Right renal pelvis (tissue), 4 donors: ENCODE data around the gene ZFYVE28. TPM values are rescaled to one million over a fixed set of nuclear protein-coding genes. Genes with fewer than 3 reads are reported as not detected.

ENCODE experiments used
- DNase-seq, 4 donors: peaks; one replicate each; pipeline ENCODE4 v3.0.0-alpha.2; 2013; ENCODE audit warnings: low read depth in 4 of 4, low spot score in 3 of 4, missing footprints in 1 of 4
- polyA plus RNA-seq, 4 donors: library from polyadenylated mRNA; unstranded; fragments of 120-200 nt; gene quantifications; one replicate each; pipeline ENCODE4 v1.2.1, GENCODE V29; 2013; ENCODE audit not compliant: insufficient read length in 4 of 4

ZFYVE28 gene
- polyA plus RNA-seq, 4 donors: 1.9 to 3.0 (median 2.5) TPM

DNA sequence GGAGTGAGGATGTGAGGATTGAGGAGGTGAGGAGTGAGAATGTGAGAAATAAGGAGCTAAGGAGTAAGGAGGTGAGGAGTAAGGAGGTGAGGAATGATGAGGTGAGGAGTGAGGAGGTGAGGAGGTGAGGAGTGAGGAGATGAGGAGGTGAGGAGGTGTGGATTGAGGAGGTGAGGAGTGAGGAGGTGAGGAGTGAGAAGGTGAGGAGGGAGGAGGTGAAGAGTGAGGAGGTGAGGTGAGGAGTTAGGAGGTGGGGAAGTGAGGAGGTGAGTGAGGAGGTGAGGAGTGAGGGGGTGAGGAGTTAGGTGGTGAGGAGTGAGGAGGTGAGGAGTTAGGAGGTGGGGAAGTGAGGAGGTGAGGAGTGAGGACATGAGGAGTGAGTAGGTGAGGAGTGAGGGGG, 81.8 kb downstream of the ZFYVE28 start:
- no peak for DNase-seq

DNA sequence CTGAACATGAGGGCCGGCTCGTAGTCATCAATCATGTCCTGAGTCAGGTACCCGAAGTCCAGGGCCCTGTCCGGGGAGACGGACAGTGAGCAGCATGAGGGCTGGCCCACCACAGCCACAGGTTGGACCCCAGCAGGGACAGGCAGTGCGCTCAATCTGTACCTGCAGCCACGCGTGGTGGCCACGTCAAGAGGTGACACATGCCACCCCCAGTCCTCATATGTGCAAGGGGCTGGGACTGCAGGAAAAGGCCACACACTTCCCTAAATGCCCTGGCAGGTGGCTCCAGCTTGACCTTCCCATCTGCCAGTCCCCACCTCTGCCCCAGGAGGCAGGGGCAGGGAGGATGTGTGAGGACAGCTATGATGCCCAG, 82.7 kb downstream of the ZFYVE28 start:
- no peak for DNase-seq

DNA sequence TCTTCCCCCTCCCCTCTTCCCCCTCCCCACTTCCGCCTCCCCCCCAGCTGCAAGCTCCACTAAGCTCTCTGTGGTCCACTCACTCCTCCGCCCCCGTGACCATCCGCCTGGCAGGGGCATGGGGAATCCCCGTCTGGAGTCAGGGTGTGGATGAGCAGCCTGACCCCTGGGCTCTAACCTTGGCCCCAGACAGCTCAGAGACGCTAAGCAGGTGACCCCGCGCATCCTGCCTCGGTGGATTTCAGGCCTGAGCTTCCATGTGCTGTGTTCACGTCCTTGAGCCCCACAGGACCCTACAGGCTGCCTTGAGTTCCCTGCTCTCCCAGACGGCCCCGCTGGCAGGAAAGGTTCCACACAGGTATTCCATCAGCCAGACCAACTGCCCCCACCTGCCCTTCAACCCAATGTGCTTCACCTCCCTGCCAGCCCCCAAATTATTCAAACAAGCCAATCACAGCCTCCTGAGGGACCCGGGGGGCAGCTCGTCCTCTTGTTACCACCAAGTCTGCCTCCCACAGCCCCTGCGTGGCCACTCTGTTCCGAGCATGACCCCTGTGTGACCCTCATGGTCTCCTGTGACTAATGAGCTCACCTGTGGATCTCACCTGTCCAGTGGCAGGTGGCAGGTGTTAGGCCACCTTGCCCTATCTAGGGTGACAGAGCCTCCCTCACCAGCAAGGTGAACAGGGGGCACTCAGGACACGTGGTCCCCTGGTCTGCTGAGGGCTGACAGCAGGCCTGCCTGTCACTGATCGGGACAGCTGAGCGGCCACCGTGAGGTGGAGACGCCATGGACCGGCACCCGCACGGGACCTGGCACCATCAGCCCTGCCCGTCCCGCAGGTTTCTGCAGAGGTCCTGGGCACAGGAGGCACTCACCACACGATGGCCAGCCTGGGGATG, 83.4 kb downstream of the ZFYVE28 start:
- DNase-seq: no peak

DNA sequence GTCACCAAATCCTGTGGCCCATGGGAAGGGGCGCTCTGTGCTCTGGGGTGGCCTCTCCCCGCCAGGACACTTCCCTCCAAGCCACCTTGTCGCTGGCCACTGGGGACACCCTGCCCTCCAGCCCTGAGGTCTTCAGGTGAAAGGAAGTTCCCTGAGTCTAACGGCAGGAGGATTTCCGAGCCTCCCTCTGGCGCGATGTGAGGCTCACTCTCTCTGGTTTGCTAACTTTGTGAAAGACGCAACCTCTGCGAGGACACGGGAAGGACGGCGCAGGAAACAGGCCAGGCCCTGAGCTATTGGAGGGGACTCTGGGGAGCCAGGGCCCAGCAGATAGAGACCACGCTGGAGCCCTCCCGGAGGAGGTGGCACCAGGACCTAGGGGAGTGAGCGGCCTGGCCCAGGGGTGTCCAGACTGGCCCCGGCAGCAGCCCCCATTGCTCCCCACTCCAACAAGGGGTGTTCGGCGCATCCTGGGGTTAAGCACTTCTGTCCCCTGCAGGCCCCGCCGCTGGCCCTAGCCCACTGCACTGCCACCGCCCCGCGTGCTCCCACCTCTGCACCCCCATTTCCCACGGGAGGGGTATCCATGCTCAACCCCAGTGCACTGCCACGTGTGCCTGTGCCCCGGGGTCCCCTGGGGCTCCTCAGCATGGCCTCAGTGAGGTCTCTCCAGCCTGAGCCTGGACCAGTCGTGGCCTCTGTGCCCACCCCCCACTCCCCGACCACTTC, 84.4 kb downstream of the ZFYVE28 start:
- no peak for DNase-seq

DNA sequence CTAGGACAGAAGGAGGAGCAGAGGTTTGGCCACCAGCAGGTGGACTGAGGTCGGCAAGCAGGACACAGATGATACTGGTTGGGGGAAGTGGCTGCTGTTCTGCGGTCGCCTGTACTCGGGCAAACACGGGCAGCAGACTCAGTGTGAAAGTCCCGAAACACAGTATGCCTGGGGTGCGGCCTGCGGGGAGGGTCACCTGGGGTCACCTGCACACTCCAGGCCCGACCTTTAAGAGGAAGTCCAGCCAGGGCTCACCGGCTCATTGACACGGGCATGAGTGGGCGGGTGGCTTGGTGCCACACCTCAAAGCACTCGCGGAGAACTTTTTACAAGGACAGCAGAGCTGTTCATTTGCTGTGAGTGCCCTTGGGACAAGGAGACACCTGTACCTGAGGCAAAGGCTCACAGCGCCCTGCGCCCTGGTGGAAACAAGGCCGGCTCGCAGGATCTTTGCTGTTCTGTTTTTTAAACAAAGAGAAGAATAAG, 85.0 kb downstream of the ZFYVE28 start:
- no peak for DNase-seq

DNA sequence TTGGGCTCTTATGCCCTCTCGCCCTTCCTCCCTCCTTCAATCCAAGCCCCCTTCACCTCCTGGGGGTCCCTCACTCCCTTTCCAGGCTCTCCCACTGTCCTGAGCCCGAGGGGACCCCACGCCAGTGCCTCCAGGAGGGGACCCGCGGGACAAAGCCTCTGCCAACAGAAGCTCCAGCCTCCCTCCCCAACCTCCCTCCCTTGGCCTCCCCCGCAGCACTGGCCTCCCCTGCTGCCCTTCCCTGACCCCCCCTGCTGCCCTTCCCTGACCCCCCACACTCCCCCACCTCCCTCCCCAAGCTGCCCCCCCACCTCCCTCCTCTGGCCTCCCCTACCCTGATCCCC, 85.5 kb downstream of the ZFYVE28 start:
- no peak for DNase-seq

DNA sequence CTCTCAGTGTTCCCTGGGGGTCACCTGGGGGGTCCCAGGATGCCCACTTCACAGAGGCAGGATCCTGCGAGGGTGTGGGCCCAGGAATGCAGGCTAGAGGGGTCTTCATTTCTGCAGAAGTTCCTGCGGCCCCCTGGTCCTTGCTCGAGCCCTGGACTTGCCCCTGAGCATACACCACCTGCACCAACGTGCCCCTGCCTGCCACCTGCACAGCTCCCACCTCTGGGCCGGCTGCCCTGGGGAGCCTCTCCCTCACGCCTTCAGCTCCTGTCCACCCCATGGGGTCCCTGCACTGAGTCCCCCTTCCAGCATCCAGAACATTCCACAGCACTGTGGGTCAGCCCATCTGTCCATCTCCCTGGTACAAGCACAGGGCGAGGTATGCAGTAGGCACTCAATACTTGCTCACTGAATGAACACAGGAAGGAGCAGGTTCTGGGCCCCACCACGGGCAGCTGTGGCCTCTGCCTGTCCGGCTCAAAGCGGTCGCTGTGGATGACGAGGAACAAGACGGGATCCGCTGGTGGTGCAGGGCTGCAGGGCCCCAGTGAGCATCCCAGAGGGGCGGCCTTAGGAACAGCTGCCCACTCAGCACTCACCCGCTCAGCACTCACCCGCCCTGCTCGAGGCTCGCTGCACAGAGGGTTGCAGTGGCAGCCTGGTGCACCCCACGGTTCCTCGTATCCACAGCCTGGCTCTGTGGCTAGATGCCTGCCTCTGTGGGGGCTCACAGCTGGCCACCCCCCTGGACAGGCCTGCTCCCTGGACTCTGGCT, 86.1 kb downstream of the ZFYVE28 start:
- no peak for DNase-seq

DNA sequence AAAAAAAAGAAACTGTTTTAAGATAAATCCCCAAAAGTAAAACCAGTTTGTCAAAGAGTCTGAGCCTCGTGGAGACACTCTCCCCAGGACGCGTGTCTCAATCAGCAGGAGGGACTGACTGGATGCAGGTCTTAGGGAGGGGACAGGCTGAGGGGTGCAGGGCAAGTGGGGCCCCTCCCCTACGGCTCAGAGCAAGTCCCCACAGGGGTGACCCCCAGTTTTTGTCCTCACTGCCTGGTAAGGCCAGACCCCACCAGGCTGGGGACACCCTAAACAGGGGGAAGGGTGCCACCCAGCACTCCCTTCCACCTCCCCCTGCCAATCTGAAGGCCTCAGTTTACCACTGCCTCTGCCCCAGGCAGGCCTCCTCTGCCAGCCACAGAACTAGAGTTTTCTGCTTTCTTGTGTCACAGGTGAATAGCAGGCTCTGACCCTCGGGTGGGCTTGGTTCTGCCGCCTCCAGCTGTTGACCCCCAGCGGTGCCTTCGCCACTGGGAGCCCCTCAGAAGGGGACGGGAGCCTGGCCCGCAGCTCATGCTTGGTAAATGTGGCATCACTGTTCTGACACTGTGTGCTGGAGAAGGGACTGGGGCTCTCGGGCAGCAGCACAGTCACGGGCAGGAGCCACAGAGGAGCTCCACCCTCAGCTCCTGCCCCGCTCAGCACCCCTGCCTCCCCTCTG, 86.8 kb downstream of the ZFYVE28 start:
- DNase-seq: no peak

DNA sequence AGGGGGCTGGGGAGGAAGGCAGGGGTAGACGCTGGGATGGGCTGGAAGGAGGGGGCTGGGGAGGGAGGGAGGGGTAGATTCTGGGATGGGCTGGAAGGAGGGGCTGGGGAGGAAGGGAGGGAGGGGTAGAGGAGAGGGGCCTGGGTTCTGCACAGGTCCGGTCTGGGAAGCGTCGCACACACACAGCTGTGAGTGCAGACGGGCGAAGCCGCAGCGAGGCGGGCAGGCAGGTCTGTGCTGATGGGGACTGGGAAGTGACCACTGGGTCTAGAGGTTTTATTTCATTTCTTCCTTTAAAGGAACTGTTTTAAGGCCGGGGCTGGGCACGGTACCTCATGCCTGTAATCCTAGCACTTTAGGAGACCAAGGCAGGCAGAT, 87.4 kb downstream of the ZFYVE28 start:
- DNase-seq: no peak

DNA sequence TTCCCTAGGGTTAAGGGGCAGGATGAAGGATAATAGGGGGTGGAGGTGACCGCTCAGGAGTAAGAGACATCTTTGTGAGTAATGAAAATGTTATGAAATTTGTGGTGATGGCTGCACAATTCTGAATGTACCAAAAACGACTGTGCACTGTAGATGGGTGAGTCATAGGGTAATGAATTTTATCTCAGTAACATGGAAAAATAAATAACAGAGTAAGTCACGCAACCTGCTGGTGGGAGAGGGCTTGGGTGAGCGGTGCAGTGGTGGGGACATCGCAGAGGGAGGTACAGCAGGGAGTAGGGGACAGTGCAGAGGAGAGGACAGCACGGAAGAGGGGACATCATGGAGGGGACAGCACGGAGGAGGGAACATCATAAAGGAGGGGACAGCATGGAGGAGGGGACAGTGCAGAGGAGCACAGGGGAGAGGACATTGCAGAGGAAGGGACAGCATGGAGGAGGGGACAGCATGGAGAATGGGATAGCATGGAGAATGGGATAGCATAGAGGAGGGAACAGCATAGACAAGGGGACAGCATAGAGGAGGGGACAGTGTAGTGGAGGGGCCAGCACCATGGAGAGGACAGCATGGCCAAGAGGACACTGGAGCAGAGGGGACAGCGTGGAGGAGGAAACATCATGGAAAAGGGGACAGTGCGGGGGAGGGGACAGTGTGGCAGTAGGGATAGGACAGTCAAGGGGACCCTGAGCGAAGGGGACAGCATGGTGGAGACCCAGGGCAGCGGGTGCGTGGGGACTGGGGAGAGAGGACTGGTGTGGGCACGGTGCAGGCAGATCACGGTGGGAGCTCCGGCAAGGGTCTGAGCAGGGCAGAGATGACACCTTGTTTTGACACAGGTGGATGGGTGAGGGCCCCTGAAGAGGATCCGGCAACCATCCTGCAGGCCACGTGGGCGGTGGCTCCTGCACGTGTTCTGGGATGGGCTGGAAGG, 88.1 kb downstream of the ZFYVE28 start:
- no peak for DNase-seq

DNA sequence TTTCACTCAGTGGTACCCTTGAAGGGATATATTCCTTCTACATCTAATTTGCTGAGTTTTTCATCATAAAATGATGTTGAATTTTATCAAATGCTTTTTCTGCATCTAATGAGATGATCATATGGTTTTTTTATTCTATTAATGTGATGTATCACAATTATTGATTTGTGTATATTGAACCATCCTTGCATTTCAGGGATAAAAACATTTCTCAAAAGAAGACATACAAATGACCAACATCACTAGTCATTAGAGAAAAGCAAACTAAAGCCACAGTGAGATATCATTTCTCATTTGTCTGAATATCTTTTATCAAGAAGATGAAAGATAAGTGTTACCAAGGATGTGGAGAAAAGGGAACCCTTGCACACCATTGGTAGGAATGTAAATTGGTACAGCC, 90.9 kb downstream of the ZFYVE28 start:
- no peak for DNase-seq

DNA sequence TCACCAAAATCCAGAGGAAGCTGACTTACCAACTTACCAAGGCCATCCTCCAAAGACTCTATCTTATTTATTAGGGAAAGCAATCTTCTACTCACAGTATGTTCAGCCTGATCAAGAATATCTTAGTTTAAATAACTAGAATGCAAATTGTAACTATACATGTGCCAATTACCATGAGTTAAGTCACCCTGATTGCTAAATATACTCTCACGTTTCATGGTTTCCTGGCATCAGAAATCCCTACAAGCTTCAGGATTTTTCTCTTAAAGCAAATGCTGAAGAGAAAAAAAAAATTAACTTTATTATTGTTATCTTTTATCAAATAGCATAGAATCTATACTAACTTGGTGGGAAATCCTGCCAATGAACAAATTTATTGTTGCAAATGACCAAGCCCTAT, 93.6 kb downstream of the ZFYVE28 start:
- DNase-seq: no peak

DNA sequence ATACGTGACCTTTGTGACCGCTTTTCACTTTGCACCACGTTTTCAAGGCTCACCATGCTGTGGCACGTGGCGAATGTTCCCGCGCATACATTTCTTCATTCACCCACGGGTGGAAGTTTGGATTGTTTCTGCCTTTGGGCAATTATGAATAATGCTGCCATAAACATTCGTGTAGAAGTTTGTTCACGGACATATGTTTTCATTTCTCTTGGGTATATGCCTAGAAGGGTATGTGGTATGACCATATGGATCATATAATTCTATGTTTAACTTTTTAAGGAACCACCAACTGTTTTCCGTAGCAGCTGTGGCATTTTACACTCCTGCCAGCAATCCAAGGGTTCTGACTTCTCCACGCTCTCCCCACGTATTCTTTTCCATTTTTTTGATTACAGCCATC, 95.6 kb downstream of the ZFYVE28 start:
- DNase-seq: no peak

DNA sequence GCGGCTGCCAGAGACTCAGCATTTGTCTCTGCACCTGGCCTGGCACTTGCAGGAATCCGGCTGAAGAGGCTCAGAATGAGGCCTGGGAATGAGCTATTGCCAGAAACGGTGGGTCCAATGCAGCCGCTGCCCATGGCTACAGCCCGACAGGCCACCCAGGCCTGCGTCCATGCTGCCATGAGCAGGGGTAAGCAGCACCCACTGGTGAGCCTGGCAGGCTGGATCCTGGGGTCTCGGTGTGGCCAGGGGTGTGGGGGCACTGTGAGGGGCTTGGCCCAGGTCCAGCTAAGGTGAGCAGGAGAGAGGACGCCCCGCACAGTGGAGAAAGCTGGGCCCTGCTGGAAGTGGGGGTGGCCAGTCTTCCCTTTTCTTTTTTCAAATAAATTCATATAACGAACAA, 96.2 kb downstream of the ZFYVE28 start:
- DNase-seq: no peak

DNA sequence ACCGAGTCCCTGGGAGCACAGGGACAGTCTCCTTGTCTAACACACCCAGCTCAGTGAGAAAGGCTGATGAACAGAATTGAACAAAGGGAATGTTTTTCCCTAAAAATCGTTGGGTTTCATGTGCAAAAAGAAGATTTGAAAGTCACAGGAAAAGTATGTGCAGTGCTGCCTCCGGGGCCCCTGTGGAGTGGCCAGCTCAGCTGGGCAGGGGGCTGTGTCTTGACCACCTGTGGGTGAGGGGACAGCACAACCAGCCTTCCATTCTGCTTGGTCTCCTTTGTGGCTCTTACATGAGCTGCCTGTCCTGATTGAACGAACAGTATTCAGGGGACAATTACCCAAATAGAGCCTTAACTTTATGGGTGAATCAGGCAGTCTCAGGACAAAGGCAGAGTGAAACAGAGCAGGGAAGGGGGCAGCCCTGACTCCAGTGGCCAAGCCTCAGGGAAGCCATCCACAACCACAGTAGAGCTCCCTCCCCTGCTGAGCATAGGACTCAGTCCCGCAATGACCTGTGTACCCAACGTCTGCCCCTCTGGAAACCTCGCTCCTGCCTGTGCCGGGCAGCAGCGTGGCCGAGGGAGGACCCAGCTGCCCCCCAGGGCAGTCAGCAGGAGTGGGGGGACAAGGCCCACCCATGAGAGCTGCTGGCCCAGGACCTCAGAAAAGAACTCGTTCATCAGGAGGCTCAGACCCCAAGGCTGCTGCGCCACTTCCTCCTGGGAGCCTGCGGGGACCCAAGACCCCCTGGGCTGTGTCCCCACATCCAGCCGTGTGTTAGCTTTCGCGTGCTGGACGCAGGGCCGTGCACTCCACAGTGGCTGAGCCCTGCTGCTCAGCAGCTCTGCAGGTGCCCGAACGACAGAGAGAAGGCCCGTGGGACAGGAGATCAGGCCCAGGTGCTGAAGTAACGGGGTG, 96.9 kb downstream of the ZFYVE28 start:
- no peak for DNase-seq

DNA sequence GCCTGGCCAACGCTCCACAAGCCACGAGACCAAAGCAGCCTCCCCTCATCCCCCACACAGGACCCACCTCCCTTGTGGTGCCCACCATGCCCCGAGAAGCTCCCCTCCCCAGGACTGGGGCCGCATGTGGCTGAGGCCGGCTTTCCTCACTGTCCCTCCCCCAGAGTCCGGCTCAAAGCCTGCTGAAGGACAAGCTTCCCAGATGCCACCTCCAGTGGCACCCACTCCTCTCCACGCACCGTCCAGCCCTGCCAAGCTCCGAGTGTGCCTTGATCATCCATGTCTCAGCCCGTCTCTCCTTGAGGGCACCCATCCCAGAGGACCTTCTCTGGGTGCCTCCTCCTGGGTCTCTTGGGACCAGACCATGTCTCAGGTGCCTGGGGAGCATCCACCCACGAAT, 97.7 kb downstream of the ZFYVE28 start:
- no peak for DNase-seq

DNA sequence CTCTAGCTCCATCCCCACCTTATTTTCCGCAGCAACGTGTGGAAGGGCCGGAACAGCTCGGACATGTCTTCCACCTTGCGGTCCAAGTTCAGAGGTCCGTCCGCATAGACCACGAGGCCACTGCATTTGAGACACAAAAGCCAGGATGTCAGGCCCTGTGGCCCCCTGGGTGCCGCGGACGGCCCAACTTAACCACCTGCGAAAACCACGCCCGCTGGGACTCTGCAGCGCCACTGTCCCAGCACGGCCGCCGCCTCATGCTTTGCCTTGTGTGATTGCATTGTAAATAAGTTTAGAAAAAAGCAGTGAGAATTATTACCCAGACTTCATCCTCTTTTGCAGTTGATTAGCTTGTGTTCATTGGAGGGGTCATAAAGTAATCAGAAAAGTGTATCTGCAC, 98.3 kb downstream of the ZFYVE28 start:
- no peak for DNase-seq

DNA sequence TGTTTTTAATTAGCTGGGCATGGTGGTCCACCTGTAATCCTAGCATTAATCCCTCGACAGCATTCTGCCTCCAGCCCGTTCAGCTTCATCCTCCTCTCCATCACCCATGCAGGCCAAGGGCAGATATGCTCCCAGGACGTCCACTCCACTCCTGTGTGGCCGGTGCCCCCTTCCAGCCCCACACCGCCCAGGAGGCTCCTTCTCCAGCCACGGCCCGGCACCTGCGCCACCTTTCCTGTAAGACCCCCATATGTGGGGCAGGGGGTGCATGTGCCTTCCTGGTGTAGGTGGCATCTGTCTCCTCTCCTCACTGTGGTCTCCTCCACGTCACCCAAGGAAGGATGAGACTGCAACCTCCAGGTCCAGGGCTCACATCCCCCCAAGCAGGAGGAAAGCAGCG, 99.6 kb downstream of the ZFYVE28 start:
- no peak for DNase-seq

DNA sequence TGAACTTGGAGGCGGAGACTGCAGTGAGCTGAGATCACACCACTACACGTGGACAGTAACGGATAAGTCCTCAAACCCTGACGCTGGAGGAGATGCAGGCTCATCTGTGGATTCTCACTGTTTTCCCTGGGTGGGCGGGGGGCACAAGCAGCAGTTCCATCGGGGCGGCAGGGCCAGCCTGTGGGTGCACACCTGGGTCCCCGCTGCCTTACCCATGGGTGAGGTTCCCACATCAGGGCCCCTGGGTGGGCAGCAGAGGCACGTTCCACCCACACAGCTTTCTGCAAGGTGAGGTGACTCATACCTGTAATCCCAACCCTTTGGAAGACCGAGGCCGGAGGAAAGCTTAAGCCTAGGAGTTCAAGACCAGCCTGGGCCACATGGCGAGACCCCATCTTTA, 100.0 kb downstream of the ZFYVE28 start:
- no peak for DNase-seq
